Mammary epithelial cell (primary cell): Measurements from ENCODE around the gene GPR35.
"Not testable (repeated sequence)": the region's sequence is repeated elsewhere in the genome, so short reads cannot be mapped to it uniquely, and the experiment has no call there.

Experiments used
- CTCF ChIP-seq, 2 donors: IDR thresholded peaks in 1 of 2; conservative IDR thresholded peaks in 1 of 2; 2 replicates each; pipeline ENCODE4 v1.5.1; 2011 to 2012; ENCODE audit warnings: inconsistent platforms in 2 of 2, low read length in 2 of 2, mild to moderate bottlenecking in 2 of 2, control low read depth in 1 of 2, low read depth in 1 of 2; ENCODE audit not compliant: insufficient read depth in 1 of 2; ENCODE audit errors: extremely low read depth in 1 of 2
- EZH2 ChIP-seq: IDR thresholded peaks from 2 replicates; pipeline ENCODE4 v1.6.1; 2012; ENCODE audit warnings: low read length, inconsistent platforms, borderline replicate concordance

DNA sequence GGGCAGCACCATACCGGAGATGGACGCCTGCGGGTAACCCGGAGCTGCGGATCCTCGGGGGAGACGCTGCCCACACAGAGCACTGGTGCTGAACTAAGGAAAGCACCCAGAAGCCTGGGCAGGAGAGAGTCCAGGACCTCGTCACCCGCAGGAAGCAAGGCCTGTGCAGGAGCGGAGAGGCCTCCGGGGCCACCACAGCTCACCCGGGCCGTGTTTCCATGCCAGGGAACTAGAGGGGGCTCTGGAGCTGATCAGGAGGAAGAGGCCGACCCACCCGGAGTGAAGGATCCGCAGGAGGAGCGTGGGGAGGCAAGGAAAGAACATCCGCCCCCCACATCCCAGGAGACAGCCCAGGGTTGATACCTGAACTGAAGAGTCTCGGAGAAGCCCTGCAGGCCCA is 53.6 kb downstream of the GPR35 start:
- not testable (repeated sequence) for TF ChIP-seq CTCF (conservative IDR thresholded peaks at IDR 0.05 in 1 of 2, IDR thresholded peaks at IDR 0.05 in 1 of 2; ENCODE audit: extremely low read depth in 1 of 2, insufficient read depth in 1 of 2, low read depth in 1 of 2, low read length in 2 of 2); EZH2
